Loucy (cell line): Measurements from ENCODE around the gene MACF1.

Experiments
- CTCF ChIP-seq: fragments of 200-600 bp; sonication (generic); conservative IDR thresholded peaks from 2 replicates; pipeline ENCODE4 v1.5.1; 2014; ENCODE audit warnings: mild to moderate bottlenecking, antibody characterized with exemption, low read length
- EZH2phosphoT487 ChIP-seq: fragments of 200-600 bp; IDR thresholded peaks from 2 replicates; pipeline ENCODE4 v1.6.1; 2018; ENCODE audit warnings: antibody characterized with exemption, mild to moderate bottlenecking, moderate library complexity, borderline replicate concordance

- no peak for TF ChIP-seq CTCF
- no peak for TF ChIP-seq EZH2phosphoT487
These were observed 222.9 kb downstream of the MACF1 start for GRCh38 chr1:39427374-39427773.
